ENCODE results near the gene ASTL.

The ASTL gene

GRCh38 chr2:96074156-96074555 lies 64.1 kb downstream of the ASTL start:
- DNase-seq = no peak

GRCh38 chr2:96073170-96073775 lies 65.0 kb downstream of the ASTL start:
- no peak for DNase-seq
